Mesendoderm (in vitro differentiated cells): ENCODE results near the gene CYSLTR2.

Experiments
- DNase-seq: peaks from one replicate; pipeline ENCODE4 v3.0.0; 2013
- H2AK5ac ChIP-seq: 2 replicates; pipeline ENCODE4 v1.6.1; 2013; ENCODE audit warnings: low read length, inconsistent platforms
- H2BK120ac ChIP-seq: 2 replicates; pipeline ENCODE4 v1.6.1; 2013; ENCODE audit warnings: low read depth, mild to moderate bottlenecking, low read length, moderate library complexity, mixed read lengths
- H2BK15ac ChIP-seq: replicated peaks from 2 replicates; pipeline ENCODE4 v1.6.1; 2013; ENCODE audit warnings: low read depth, mild to moderate bottlenecking, moderate library complexity
- H2BK5ac ChIP-seq: 2 replicates; pipeline ENCODE4 v1.6.1; 2013; ENCODE audit warnings: low read length, inconsistent platforms
- H3K18ac ChIP-seq: 2 replicates; pipeline ENCODE4 v1.6.1; 2013; ENCODE audit warnings: mild to moderate bottlenecking, low read length, mixed read lengths
- H3K23ac ChIP-seq: one replicate; pipeline ENCODE4 v1.6.1; 2013; ENCODE audit warnings: low read length
- H3K27ac ChIP-seq: 2 replicates; pipeline ENCODE4 v1.5.1; 2013; ENCODE audit warnings: low read depth, mild to moderate bottlenecking, inconsistent platforms, low read length, moderate library complexity
- H3K27me3 ChIP-seq: 2 replicates; pipeline ENCODE4 v1.6.1; 2013; ENCODE audit warnings: low read length, control low read depth, mild to moderate bottlenecking, inconsistent platforms; ENCODE audit not compliant: insufficient read depth, poor library complexity
- H3K36me3 ChIP-seq: 2 replicates; pipeline ENCODE4 v1.6.1; 2013; ENCODE audit warnings: low read length, inconsistent platforms; ENCODE audit not compliant: control insufficient read depth, insufficient read depth
- H3K4ac ChIP-seq: one replicate; pipeline ENCODE4 v1.6.1; 2013; ENCODE audit warnings: low read depth, mild to moderate bottlenecking, low read length, moderate library complexity
- H3K4me1 ChIP-seq: 2 replicates; pipeline ENCODE4 v1.6.1; 2013; ENCODE audit warnings: low read depth, low read length, inconsistent platforms; ENCODE audit not compliant: control insufficient read depth
- H3K4me2 ChIP-seq: 2 replicates; pipeline ENCODE4 v1.6.1; 2013; ENCODE audit warnings: low read length
- H3K4me3 ChIP-seq: 2 replicates; pipeline ENCODE4 v1.5.1; 2013; ENCODE audit warnings: mild to moderate bottlenecking, low read length
- H3K56ac ChIP-seq: one replicate; pipeline ENCODE4 v1.6.1; 2013; ENCODE audit warnings: low read length
- H3K79me1 ChIP-seq: 2 replicates; pipeline ENCODE4 v1.6.1; 2013; ENCODE audit warnings: low read length, inconsistent platforms
- H3K79me2 ChIP-seq: 2 replicates; pipeline ENCODE4 v1.6.1; 2013; ENCODE audit warnings: mild to moderate bottlenecking, low read length; ENCODE audit not compliant: control insufficient read depth, insufficient read depth
- H3K9ac ChIP-seq: 2 replicates; pipeline ENCODE4 v1.6.1; 2013; ENCODE audit warnings: low read length, inconsistent platforms
- H4K5ac ChIP-seq: one replicate; pipeline ENCODE4 v1.6.1; 2013; ENCODE audit warnings: low read length
- H4K8ac ChIP-seq: one replicate; pipeline ENCODE4 v1.6.1; 2013; ENCODE audit warnings: low read depth, mild to moderate bottlenecking, control low read depth, low read length, moderate library complexity
- WGBS: extraction: QIAGEN DNeasy Blood & Tissue Kit; methylation state at CpG from one replicate; pipeline ENCODE4 v1.1.7; 2013; ENCODE audit warnings: low lambda C conversion rate, missing lambda C conversion rate; ENCODE audit not compliant: insufficient coverage; ENCODE audit errors: extremely low coverage; 5-methylcytosine and 5-hydroxymethylcytosine counted together

Gene CYSLTR2

GRCh38 chr13:48728226-48728625 lies 74.5 kb downstream of the CYSLTR2 start:
- Histone ChIP-seq H3K4me2 (no peak overlapping the region), H3K36me3 (no peaks in the 10 kb centered on the region), H4K5ac (no peak overlapping the region), H3K4ac (no peak overlapping the region), H3K9ac (no peak overlapping the region), H3K18ac (no peak overlapping the region), H3K79me2 (no peaks in the 10 kb centered on the region), H3K4me1 (no peaks in the 10 kb centered on the region), H4K8ac (no peak overlapping the region), H2BK5ac (no peak overlapping the region), H3K79me1 (no peaks in the 10 kb centered on the region), H3K23ac (no peak overlapping the region), H2BK15ac (no peak overlapping the region), H3K27me3 (no peaks in the 10 kb centered on the region), H3K56ac (no peak overlapping the region), H2AK5ac (no peak overlapping the region), H3K27ac (no peak overlapping the region), H3K4me3 (no peak overlapping the region), H2BK120ac (no peak overlapping the region)
- no CpG with 5 or more reads among the region's 2 CpGs for WGBS
- DNase-seq: no peak

GRCh38 chr13:48728876-48729275 lies 75.1 kb downstream of the CYSLTR2 start:
- Histone ChIP-seq H3K4ac (no peak overlapping the region), H3K23ac (no peak overlapping the region), H3K18ac (no peak overlapping the region), H3K27ac (no peak overlapping the region), H3K4me2 (no peak overlapping the region), H3K36me3 (no peaks in the 10 kb centered on the region), H3K56ac (no peak overlapping the region), H3K9ac (no peak overlapping the region), H2BK15ac (no peak overlapping the region), H3K79me1 (no peaks in the 10 kb centered on the region), H2AK5ac (no peak overlapping the region), H3K79me2 (no peaks in the 10 kb centered on the region), H4K8ac (no peak overlapping the region), H2BK5ac (no peak overlapping the region), H3K27me3 (no peaks in the 10 kb centered on the region), H2BK120ac (no peak overlapping the region), H3K4me3 (no peak overlapping the region), H3K4me1 (no peaks in the 10 kb centered on the region), H4K5ac (no peak overlapping the region)
- no peak for DNase-seq
- no CpG with 5 or more reads among the region's 4 CpGs for WGBS

GRCh38 chr13:48729856-48730255 lies 76.1 kb downstream of the CYSLTR2 start:
- H3K4me1 ChIP-seq: no peaks in the 10 kb centered on the region
- H2BK120ac ChIP-seq: no peak overlapping the region
- H3K4me2 ChIP-seq: no peak overlapping the region
- DNase-seq: no peak
- no peak overlapping the region for H3K27ac ChIP-seq
- H3K36me3 ChIP-seq: no peaks in the 10 kb centered on the region
- H2BK5ac ChIP-seq: no peak overlapping the region
- H3K56ac ChIP-seq: no peak overlapping the region
- no peak overlapping the region for H2BK15ac ChIP-seq
- H3K23ac ChIP-seq: no peak overlapping the region
- no peak overlapping the region for H3K9ac ChIP-seq
- H4K5ac ChIP-seq: no peak overlapping the region
- no peak overlapping the region for H2AK5ac ChIP-seq
- no CpG with 5 or more reads among the region's 4 CpGs for WGBS
- no peak overlapping the region for H4K8ac ChIP-seq
- no peak overlapping the region for H3K18ac ChIP-seq
- H3K79me2 ChIP-seq: no peaks in the 10 kb centered on the region
- no peaks in the 10 kb centered on the region for H3K27me3 ChIP-seq
- H3K4ac ChIP-seq: no peak overlapping the region
- no peaks in the 10 kb centered on the region for H3K79me1 ChIP-seq
- no peak overlapping the region for H3K4me3 ChIP-seq

DNA sequence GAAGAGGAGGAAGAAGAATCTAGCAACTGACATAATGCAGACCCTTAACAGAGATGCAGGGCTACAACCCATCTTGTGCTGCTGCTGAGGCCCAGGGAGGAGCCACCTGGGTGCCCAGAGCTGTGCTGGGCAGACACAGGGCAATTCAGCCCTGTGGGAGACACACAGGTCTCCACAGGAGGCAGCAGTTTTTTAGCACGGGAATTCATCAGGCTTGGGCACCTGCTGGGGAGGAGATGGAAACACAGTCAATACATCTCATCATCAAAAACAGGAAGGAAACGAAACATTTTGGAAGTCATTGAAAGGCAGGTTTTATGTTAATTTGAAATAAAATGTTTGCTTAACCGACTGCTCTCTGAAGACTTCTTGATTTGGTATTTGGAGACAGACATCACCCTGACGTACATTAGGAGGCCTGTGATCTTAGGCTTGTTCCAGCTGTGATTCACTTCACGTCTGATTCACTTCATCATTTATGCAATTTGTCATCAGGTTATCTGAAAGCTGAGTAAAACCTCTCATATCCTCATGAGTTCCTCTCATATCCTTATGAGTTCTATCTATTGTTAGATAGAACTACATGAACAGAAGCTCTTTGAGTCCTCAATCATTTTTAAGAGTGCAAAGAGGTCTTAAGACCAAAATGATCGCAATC lies 77.4 kb downstream of the CYSLTR2 start:
- no peak overlapping the region for H3K18ac ChIP-seq
- H3K4me3 ChIP-seq: no peak overlapping the region
- no peaks in the 10 kb centered on the region for H3K4me1 ChIP-seq
- no peaks in the 10 kb centered on the region for H3K27me3 ChIP-seq
- no peaks in the 10 kb centered on the region for H3K36me3 ChIP-seq
- DNase-seq: peak; percentile 21
- H2BK120ac ChIP-seq: no peak overlapping the region
- H3K79me1 ChIP-seq: no peaks in the 10 kb centered on the region
- no CpG with 5 or more reads among the region's 6 CpGs for WGBS
- no peaks in the 10 kb centered on the region for H3K79me2 ChIP-seq
- no peak overlapping the region for H4K8ac ChIP-seq
- H3K56ac ChIP-seq: no peak overlapping the region
- no peak overlapping the region for H3K23ac ChIP-seq
- H3K4ac ChIP-seq: no peak overlapping the region
- no peak overlapping the region for H2BK5ac ChIP-seq
- H3K9ac ChIP-seq: no peak overlapping the region
- H2BK15ac ChIP-seq: no peak overlapping the region
- no peak overlapping the region for H3K27ac ChIP-seq
- no peak overlapping the region for H2AK5ac ChIP-seq
- H3K4me2 ChIP-seq: no peak overlapping the region
- H4K5ac ChIP-seq: no peak overlapping the region

DNA sequence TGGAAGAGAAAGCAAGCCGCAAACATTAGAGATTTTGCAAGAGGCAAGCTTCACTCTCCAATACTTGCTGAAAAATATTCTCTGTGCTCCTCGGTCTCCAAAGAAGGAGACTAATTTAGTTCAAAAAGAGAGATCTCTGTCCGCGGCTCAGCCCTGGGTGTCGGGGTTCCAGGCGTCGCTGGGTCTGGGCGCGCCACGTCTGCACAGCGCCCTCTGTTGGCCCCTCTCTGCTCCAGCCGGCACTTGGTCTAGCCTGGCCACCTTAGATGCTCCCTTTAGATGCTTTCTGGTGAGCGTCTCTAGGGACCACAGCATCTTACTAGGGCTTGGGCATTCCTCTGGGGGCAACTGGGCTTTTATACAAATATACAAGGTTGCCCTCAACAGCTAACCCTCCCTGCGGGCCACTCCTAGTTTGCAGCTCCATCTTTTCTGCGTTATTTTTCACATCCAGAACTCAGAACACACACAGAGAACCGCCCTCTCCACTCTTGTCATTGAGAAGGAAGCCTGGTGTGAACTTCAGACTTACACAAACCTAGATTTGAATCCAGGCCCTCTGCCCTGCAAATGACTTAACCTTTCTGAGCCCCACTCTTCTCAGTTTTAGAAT lies 78.3 kb downstream of the CYSLTR2 start:
- peak; percentile 65 for DNase-seq
- Histone ChIP-seq H3K4me1 (no peaks in the 10 kb centered on the region), H2BK15ac (no peak overlapping the region), H3K4me3 (no peak overlapping the region), H3K56ac (no peak overlapping the region), H4K8ac (no peak overlapping the region), H3K79me1 (no peaks in the 10 kb centered on the region), H3K79me2 (no peaks in the 10 kb centered on the region), H2BK5ac (no peak overlapping the region), H3K18ac (no peak overlapping the region), H3K4me2 (no peak overlapping the region), H3K4ac (peak overlapping the region; percentile 45), H2BK120ac (no peak overlapping the region), H3K23ac (no peak overlapping the region), H2AK5ac (no peak overlapping the region), H3K36me3 (no peaks in the 10 kb centered on the region), H3K9ac (no peak overlapping the region), H4K5ac (no peak overlapping the region), H3K27ac (no peak overlapping the region), H3K27me3 (no peaks in the 10 kb centered on the region)
- no CpG with 5 or more reads among the region's 16 CpGs for WGBS
